Measurements from ENCODE around the gene AASDH. TPM values are rescaled to one million over a fixed set of nuclear protein-coding genes. Genes with fewer than 3 reads are reported as not detected.
A peak's percentile ranks its signal among the peaks of the same experiment; 100 is the strongest.

AASDH gene
- total RNA-seq, 2 donors from 2014 or later = 6.1 to 6.9 TPM

- no peak for ATAC-seq
These were observed 66.0 kb downstream of the AASDH start for GRCh38 chr4:56321251-56321650.

GRCh38 chr4:56320293-56320692 is 67.0 kb downstream of the AASDH start:
- ATAC-seq (no peak), DNase-seq (no peak)
- intact Hi-C loops (cut with DNase I) = no loop called here

More at GRCh38 chr4:56321251-56321650, 66.0 kb downstream of the AASDH start:
- intact Hi-C loops (cut with DNase I) = no loop called here
- DNase-seq = no peak

- DNase-seq (no peak), ATAC-seq (no peak)
- intact Hi-C loops (cut with DNase I) = no loop called here
These were observed 68.7 kb downstream of the AASDH start for GRCh38 chr4:56318555-56318954.

- no peak for DNase-seq
These were observed 69.5 kb downstream of the AASDH start for GRCh38 chr4:56317749-56318148.

GRCh38 chr4:56316011-56316650 is 71.2 kb downstream of the AASDH start:
- intact Hi-C loops (cut with DNase I) = no loop called here
- ATAC-seq (no peak), DNase-seq (no peak)

More at GRCh38 chr4:56317749-56318148, 69.5 kb downstream of the AASDH start:
- no peak for ATAC-seq
- intact Hi-C loops (cut with DNase I) = no loop called here

- intact Hi-C loops (cut with DNase I) = no loop called here
- DNase-seq (no peak), ATAC-seq (no peak)
These were observed 71.7 kb downstream of the AASDH start for GRCh38 chr4:56315543-56315942.

- DNase-seq (no peak), ATAC-seq (no peak)
- intact Hi-C loops (cut with DNase I) = no loop called here
These were observed 72.2 kb downstream of the AASDH start for GRCh38 chr4:56315041-56315440.

- intact Hi-C loops (cut with DNase I) = no loop called here
- ATAC-seq (no peak), DNase-seq (no peak)
These were observed 72.9 kb downstream of the AASDH start for GRCh38 chr4:56314207-56314915.

- no peak for ATAC-seq
- DNase-seq = no peak
- intact Hi-C loops (cut with DNase I) = no loop called here
These were observed 74.2 kb downstream of the AASDH start for GRCh38 chr4:56313132-56313531.

GRCh38 chr4:56311299-56311975 is 75.9 kb downstream of the AASDH start:
- ATAC-seq (no peak), DNase-seq (no peak)
- intact Hi-C loops (cut with DNase I) = no loop called here

- intact Hi-C loops (cut with DNase I) = no loop called here
- ATAC-seq = no peak
- DNase-seq = no peak
These were observed 76.7 kb downstream of the AASDH start for GRCh38 chr4:56310401-56311125.

GRCh38 chr4:56308384-56308783 is 78.9 kb downstream of the AASDH start:
- ATAC-seq (no peak), DNase-seq (no peak)
- intact Hi-C loops (cut with DNase I) = no loop called here

- DNase-seq (no peak), ATAC-seq (no peak)
- intact Hi-C loops (cut with DNase I) = no loop called here
These were observed 79.9 kb downstream of the AASDH start for GRCh38 chr4:56307423-56307822.

GRCh38 chr4:56305390-56305789 is 81.9 kb downstream of the AASDH start:
- DNase-seq (no peak), ATAC-seq (no peak)
- intact Hi-C loops (cut with DNase I) = no loop called here

- DNase-seq (no peak), ATAC-seq (no peak)
- intact Hi-C loops (cut with DNase I) = loop anchor here in 1 of 2 donors (5.0 kb wide), 1 partner anchor 357 kb away; the partner anchor contains the start of gene CEP135
These were observed 83.4 kb downstream of the AASDH start for GRCh38 chr4:56303921-56304320.

GRCh38 chr4:56302760-56303159 is 84.5 kb downstream of the AASDH start:
- intact Hi-C loops (cut with DNase I) = loop anchor here in 1 of 2 donors (5.0 kb wide), 1 partner anchor 355 kb away; the partner anchor contains the start of gene CEP135
- no peak for ATAC-seq
- no peak for DNase-seq

- DNase-seq (no peak), ATAC-seq (no peak)
- intact Hi-C loops (cut with DNase I) = loop anchor here (2.0 to 5.0 kb wide), 2 partner anchors 351 to 355 kb away; partner anchors contain the start of gene CEP135 (in 1 of the 2)
These were observed 85.2 kb downstream of the AASDH start for GRCh38 chr4:56301997-56302496.

GRCh38 chr4:56301181-56301996 is 85.9 kb downstream of the AASDH start:
- DNase-seq (peak; percentile 59), ATAC-seq (peak; percentile 94 to 98)
- intact Hi-C loops (cut with DNase I) = loop anchor here (2.0 to 5.0 kb wide), 2 partner anchors 351 to 354 kb away; partner anchors contain the start of gene CEP135 (in 1 of the 2)

Data from left cardiac atrium (tissue), 4 donors.